Thyroid gland (tissue), 4 donors: ENCODE measurements around the gene RPAP2.
"Not testable (repeated sequence)": the region's sequence is repeated elsewhere in the genome, so short reads cannot be mapped to it uniquely, and the experiment has no call there.

Source experiments
- CTCF ChIP-seq, 6 experiments: fragments of 200-600 bp in 3 of 6; fragments of 450-650 bp in 3 of 6; sonication (generic) in 3 of 6; IDR thresholded peaks; one replicate each; pipeline ENCODE4 v1.5.1; 2016 to 2019; ENCODE audit warnings: antibody characterized with exemption in 6 of 6, mild to moderate bottlenecking in 2 of 6, inconsistent platforms in 1 of 6, moderate library complexity in 1 of 6
- POLR2A ChIP-seq, 2 donors: fragments of 450-650 bp; IDR thresholded peaks; one replicate each; pipeline ENCODE4 v1.6.1; 2017; ENCODE audit warnings: antibody characterized with exemption in 2 of 2, mild to moderate bottlenecking in 2 of 2, moderate library complexity in 1 of 2

- not testable (repeated sequence) for TF ChIP-seq POLR2A, CTCF (IDR thresholded peaks at IDR 0.05)
These were observed 135.7 kb downstream of the RPAP2 start for GRCh38 chr1:92434572-92434971.
